Stomach (tissue), 4 donors: ENCODE measurements around the gene AGBL3.

Source experiments
- EP300 ChIP-seq: sonication (generic); formaldehyde crosslinking; IDR thresholded peaks from one replicate; pipeline ENCODE4 v1.6.1; 2017; ENCODE audit warnings: antibody characterized with exemption
- POLR2A ChIP-seq, 4 donors: fragments of 450-650 bp; IDR thresholded peaks; one replicate each; pipeline ENCODE4 v1.6.1; 2016; ENCODE audit warnings: antibody characterized with exemption in 4 of 4, control low read depth in 2 of 4, mild to moderate bottlenecking in 1 of 4, moderate library complexity in 1 of 4
- POLR2AphosphoS5 ChIP-seq, 3 donors: sonication (generic); formaldehyde crosslinking; IDR thresholded peaks; one replicate each; pipeline ENCODE4 v1.6.1; 2016; ENCODE audit warnings: antibody characterized with exemption in 3 of 3
- TF ChIP-seq, protein P1 (sequence below), 7 experiments: fragments of 450-650 bp in 4 of 7; fragments of 200-600 bp in 3 of 7; sonication (generic) in 3 of 7; IDR thresholded peaks; one replicate each; pipeline ENCODE4 v1.5.1; 2016 to 2019; ENCODE audit warnings: antibody characterized with exemption in 7 of 7, control low read depth in 2 of 7, mild to moderate bottlenecking in 1 of 7

GRCh38 chr7:135079068-135079467 is 92.8 kb downstream of the AGBL3 start:
- TF ChIP-seq, protein P1, sequence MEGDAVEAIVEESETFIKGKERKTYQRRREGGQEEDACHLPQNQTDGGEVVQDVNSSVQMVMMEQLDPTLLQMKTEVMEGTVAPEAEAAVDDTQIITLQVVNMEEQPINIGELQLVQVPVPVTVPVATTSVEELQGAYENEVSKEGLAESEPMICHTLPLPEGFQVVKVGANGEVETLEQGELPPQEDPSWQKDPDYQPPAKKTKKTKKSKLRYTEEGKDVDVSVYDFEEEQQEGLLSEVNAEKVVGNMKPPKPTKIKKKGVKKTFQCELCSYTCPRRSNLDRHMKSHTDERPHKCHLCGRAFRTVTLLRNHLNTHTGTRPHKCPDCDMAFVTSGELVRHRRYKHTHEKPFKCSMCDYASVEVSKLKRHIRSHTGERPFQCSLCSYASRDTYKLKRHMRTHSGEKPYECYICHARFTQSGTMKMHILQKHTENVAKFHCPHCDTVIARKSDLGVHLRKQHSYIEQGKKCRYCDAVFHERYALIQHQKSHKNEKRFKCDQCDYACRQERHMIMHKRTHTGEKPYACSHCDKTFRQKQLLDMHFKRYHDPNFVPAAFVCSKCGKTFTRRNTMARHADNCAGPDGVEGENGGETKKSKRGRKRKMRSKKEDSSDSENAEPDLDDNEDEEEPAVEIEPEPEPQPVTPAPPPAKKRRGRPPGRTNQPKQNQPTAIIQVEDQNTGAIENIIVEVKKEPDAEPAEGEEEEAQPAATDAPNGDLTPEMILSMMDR (IDR thresholded peaks at IDR 0.05): no peak
- TF ChIP-seq POLR2A (IDR thresholded peaks at IDR 0.05) (no peak), EP300 (no peak), POLR2AphosphoS5 (IDR thresholded peaks at IDR 0.05) (no peak)
